HEK293 (cell line): ENCODE data around the gene C16orf95.

Experiments
- CTCF ChIA-PET: fragments of 350-600 bp; formaldehyde crosslinking; extraction: SDS; loops from one replicate; lab custom pipeline; 2021; ENCODE audit warnings: antibody characterized with exemption; lab: Yijun Ruan, JAX
- POLR2A ChIA-PET: fragments of 300-600 bp; formaldehyde crosslinking; extraction: SDS; loops from one replicate; lab custom pipeline; 2020; ENCODE audit warnings: antibody characterized with exemption, inconsistent platforms; lab: Yijun Ruan, JAX
- H3K27ac ChIP-seq: fragments of 200-500 bp; sonication (Bioruptor generic); 2 replicates; pipeline ENCODE4 v1.5.1; 2014; ENCODE audit warnings: low read depth, low read length, control low read depth, inconsistent platforms; ENCODE audit errors: extremely low read depth
- H3K36me3 ChIP-seq, 2 experiments: fragments of 200-500 bp in 1 of 2; sonication (Bioruptor generic) in 1 of 2; 1 replicate in 1 of 2; 2 replicates in 1 of 2; pipeline ENCODE4 v1.5.1; 2014 to 2017; ENCODE audit warnings: inconsistent platforms in 2 of 2, low read length in 2 of 2; ENCODE audit not compliant: control insufficient read depth in 2 of 2, insufficient read depth in 1 of 2
- H3K4me1 ChIP-seq: fragments of 200-500 bp; sonication (Bioruptor generic); 2 replicates; pipeline ENCODE4 v1.5.1; 2014; ENCODE audit warnings: mild to moderate bottlenecking, low read length, inconsistent platforms; ENCODE audit not compliant: control insufficient read depth, insufficient read depth
- H3K4me3 ChIP-seq: 2 replicates; pipeline ENCODE4 v1.5.1; 2011; ENCODE audit warnings: low read depth, mild to moderate bottlenecking, control low read depth, low read length, moderate library complexity
- H3K9me3 ChIP-seq: fragments of 200-500 bp; sonication (Bioruptor generic); 2 replicates; pipeline ENCODE4 v1.5.1; 2014; ENCODE audit warnings: low read depth, low read length, inconsistent platforms; ENCODE audit not compliant: control insufficient read depth, insufficient read depth
- AEBP2 ChIP-seq: fragments of 450-650 bp; formaldehyde crosslinking; IDR thresholded peaks from 2 replicates; pipeline ENCODE4 v1.5.1; 2016; ENCODE audit warnings: missing biosample characterization, missing genetic modification characterization, borderline replicate concordance
- HIC1 ChIP-seq: fragments of 450-650 bp; formaldehyde crosslinking; IDR thresholded peaks from 2 replicates; pipeline ENCODE4 v1.5.1; 2016; ENCODE audit warnings: missing biosample characterization, missing genetic modification characterization
- KLF7 ChIP-seq: fragments of 450-650 bp; formaldehyde crosslinking; IDR thresholded peaks from 2 replicates; pipeline ENCODE4 v1.5.1; 2016; ENCODE audit warnings: missing biosample characterization, missing genetic modification characterization, borderline replicate concordance
- PBX3 ChIP-seq: sonication (generic); formaldehyde crosslinking; IDR thresholded peaks from 2 replicates; pipeline ENCODE4 v1.8.1; 2022; ENCODE audit warnings: mild to moderate bottlenecking, moderate library complexity, missing genetic modification reagents
- PRDM1 ChIP-seq: fragments of 450-650 bp; formaldehyde crosslinking; IDR thresholded peaks from 2 replicates; pipeline ENCODE4; 2016; ENCODE audit warnings: missing biosample characterization, missing genetic modification characterization
- SCRT1 ChIP-seq: fragments of 450-650 bp; formaldehyde crosslinking; IDR thresholded peaks from 2 replicates; pipeline ENCODE4 v1.5.1; 2016; ENCODE audit warnings: missing biosample characterization, missing genetic modification characterization, borderline replicate concordance
- YY2 ChIP-seq: fragments of 450-650 bp; formaldehyde crosslinking; IDR thresholded peaks from 2 replicates; pipeline ENCODE4 v1.5.1; 2016; ENCODE audit warnings: missing biosample characterization, missing genetic modification characterization
- ZBTB20 ChIP-seq: fragments of 450-650 bp; formaldehyde crosslinking; IDR thresholded peaks from 2 replicates; pipeline ENCODE4 v1.5.1; 2016; ENCODE audit warnings: missing biosample characterization, missing genetic modification characterization
- ZBTB21 ChIP-seq: fragments of 450-650 bp; formaldehyde crosslinking; IDR thresholded peaks from 2 replicates; pipeline ENCODE4 v1.5.1; 2017; ENCODE audit warnings: missing biosample characterization, missing genetic modification characterization
- ZEB2 ChIP-seq: fragments of 450-650 bp; formaldehyde crosslinking; IDR thresholded peaks from 2 replicates; pipeline ENCODE4 v1.5.1; 2016; ENCODE audit warnings: missing biosample characterization, missing genetic modification characterization
- ZFP3 ChIP-seq: fragments of 450-650 bp; formaldehyde crosslinking; IDR thresholded peaks from 2 replicates; pipeline ENCODE4 v1.5.1; 2016; ENCODE audit warnings: low read depth, missing biosample characterization, missing genetic modification characterization
- ZNF114 ChIP-seq: fragments of 450-650 bp; formaldehyde crosslinking; IDR thresholded peaks from 2 replicates; pipeline ENCODE4 v1.5.0; 2017; ENCODE audit warnings: missing biosample characterization, missing genetic modification characterization
- ZNF140 ChIP-seq: fragments of 450-650 bp; formaldehyde crosslinking; IDR thresholded peaks from 2 replicates; pipeline ENCODE4 v1.5.1; 2016; ENCODE audit warnings: missing biosample characterization, missing genetic modification characterization
- ZNF146 ChIP-seq: fragments of 450-650 bp; formaldehyde crosslinking; IDR thresholded peaks from 2 replicates; pipeline ENCODE4 v1.5.1; 2016; ENCODE audit warnings: missing biosample characterization, missing genetic modification characterization
- ZNF362 ChIP-seq: fragments of 450-650 bp; formaldehyde crosslinking; IDR thresholded peaks from 2 replicates; pipeline ENCODE4 v1.5.1; 2016; ENCODE audit warnings: missing biosample characterization, missing genetic modification characterization
- ZNF416 ChIP-seq: fragments of 450-650 bp; formaldehyde crosslinking; IDR thresholded peaks from 2 replicates; pipeline ENCODE4 v1.5.1; 2016; ENCODE audit warnings: missing biosample characterization, missing genetic modification characterization
- ZNF513 ChIP-seq: fragments of 450-650 bp; IDR thresholded peaks from 2 replicates; pipeline ENCODE4 v1.5.1; 2018; ENCODE audit warnings: missing biosample characterization, missing genetic modification characterization
- ZNF596 ChIP-seq: fragments of 450-650 bp; IDR thresholded peaks from 2 replicates; pipeline ENCODE4 v1.5.0; 2018; ENCODE audit warnings: missing biosample characterization, mild to moderate bottlenecking, missing genetic modification characterization, moderate library complexity
- ZNF623 ChIP-seq: fragments of 450-650 bp; formaldehyde crosslinking; IDR thresholded peaks from 2 replicates; pipeline ENCODE4 v1.5.1; 2016; ENCODE audit warnings: missing biosample characterization, missing genetic modification characterization
- ZNF626 ChIP-seq: fragments of 450-650 bp; sonication (Bioruptor Pico); formaldehyde crosslinking; IDR thresholded peaks from 2 replicates; pipeline ENCODE4 v1.5.1; 2018; ENCODE audit warnings: missing biosample characterization, missing genetic modification characterization, inconsistent platforms
- ZNF701 ChIP-seq: fragments of 450-650 bp; formaldehyde crosslinking; IDR thresholded peaks from 2 replicates; pipeline ENCODE4 v1.5.1; 2016; ENCODE audit warnings: missing biosample characterization, missing genetic modification characterization
- ZNF76 ChIP-seq: fragments of 450-650 bp; formaldehyde crosslinking; IDR thresholded peaks from 2 replicates; pipeline ENCODE4; 2016; ENCODE audit warnings: low read depth, missing biosample characterization, missing genetic modification characterization, borderline replicate concordance
- ZNF768 ChIP-seq: fragments of 450-650 bp; formaldehyde crosslinking; IDR thresholded peaks from 2 replicates; pipeline ENCODE4 v1.5.1; 2018; ENCODE audit warnings: missing biosample characterization, mild to moderate bottlenecking, missing genetic modification characterization
- ZNF837 ChIP-seq: fragments of 450-650 bp; formaldehyde crosslinking; IDR thresholded peaks from 2 replicates; pipeline ENCODE4 v1.5.1; 2016; ENCODE audit warnings: missing biosample characterization, missing genetic modification characterization

The C16orf95 gene

GRCh38 chr16:87267566-87267965 is 49.6 kb downstream of the C16orf95 start:
- TF ChIP-seq ZEB2 (tag by site-specific recombination) (no peak), ZNF768 (0 out of 2 replicates have a peak, but pooled peaks have one; percentile 35)
- Histone ChIP-seq H3K4me3 (no peak overlapping the region), H3K9me3 (no peaks in the 10 kb centered on the region), H3K36me3 (no peaks in the 10 kb centered on the region), H3K4me1 (peaks cover 6% of the 10 kb centered on the region; the same call in 1 of the 2 replicates), H3K27ac (no peak overlapping the region)
- CTCF ChIA-PET: interaction anchor here (4.4 kb wide), 1 partner anchor 11 kb away, joined by 23 read pairs; no protein-coding TSS in a partner anchor
- POLR2A ChIA-PET: no interaction called here

- Histone ChIP-seq H3K4me1 (peaks cover 6% of the 10 kb centered on the region; the same call in 1 of the 2 replicates), H3K9me3 (no peaks in the 10 kb centered on the region), H3K4me3 (no peak overlapping the region), H3K36me3 (no peaks in the 10 kb centered on the region), H3K27ac (no peak overlapping the region)
- ChIA-PET POLR2A (no interaction called here), CTCF (interaction anchor here (0.7 to 4.4 kb wide), 2 partner anchors 12 to 1119 kb away, joined by 3 to 23 read pairs; no protein-coding TSS in a partner anchor)
- TF ChIP-seq HIC1 (tag by site-specific recombination) (no peak), ZBTB20 (tag by site-specific recombination) (no peak), PBX3 (no peak), ZNF596 (tag by site-specific recombination) (no peak), ZNF114 (tag by site-specific recombination) (no peak), ZNF513 (tag by site-specific recombination) (no peak), ZNF837 (tag by site-specific recombination) (no peak)
These were observed 50.3 kb downstream of the C16orf95 start for GRCh38 chr16:87266846-87267245.

- Histone ChIP-seq H3K9me3 (no peaks in the 10 kb centered on the region), H3K4me3 (no peak overlapping the region), H3K27ac (no peak overlapping the region), H3K36me3 (no peaks in the 10 kb centered on the region), H3K4me1 (peaks cover 6% of the 10 kb centered on the region; the same call in 1 of the 2 replicates)
- POLR2A ChIA-PET: no interaction called here
- CTCF ChIA-PET: interaction anchor here (0.8 to 1.2 kb wide), 3 partner anchors 9 to 25 kb away, joined by 3 to 4 read pairs (median 3); no protein-coding TSS in a partner anchor
- TF ChIP-seq SCRT1 (no peak), ZNF701 (tag by site-specific recombination) (no peak), ZNF362 (tag by site-specific recombination) (no peak), ZNF146 (tag by site-specific recombination) (no peak), ZNF416 (tag by site-specific recombination) (no peak), ZNF623 (tag by site-specific recombination) (no peak), ZNF626 (tag by site-specific recombination) (no peak), ZBTB21 (no peak), ZFP3 (tag by site-specific recombination) (no peak), YY2 (no peak), PRDM1 (no peak), AEBP2 (tag by site-specific recombination) (no peak), KLF7 (tag by site-specific recombination) (no peak), ZNF76 (tag by site-specific recombination) (no peak), ZNF140 (no peak)
These were observed 51.9 kb downstream of the C16orf95 start for GRCh38 chr16:87265261-87265660.
